ENCODE results near the gene CCDC47.

The CCDC47 gene

GRCh38 chr17:63698381-63698885 lies 75.0 kb downstream of the CCDC47 start:
- no peak for DNase-seq (ENCODE audit: low read depth)

DNA sequence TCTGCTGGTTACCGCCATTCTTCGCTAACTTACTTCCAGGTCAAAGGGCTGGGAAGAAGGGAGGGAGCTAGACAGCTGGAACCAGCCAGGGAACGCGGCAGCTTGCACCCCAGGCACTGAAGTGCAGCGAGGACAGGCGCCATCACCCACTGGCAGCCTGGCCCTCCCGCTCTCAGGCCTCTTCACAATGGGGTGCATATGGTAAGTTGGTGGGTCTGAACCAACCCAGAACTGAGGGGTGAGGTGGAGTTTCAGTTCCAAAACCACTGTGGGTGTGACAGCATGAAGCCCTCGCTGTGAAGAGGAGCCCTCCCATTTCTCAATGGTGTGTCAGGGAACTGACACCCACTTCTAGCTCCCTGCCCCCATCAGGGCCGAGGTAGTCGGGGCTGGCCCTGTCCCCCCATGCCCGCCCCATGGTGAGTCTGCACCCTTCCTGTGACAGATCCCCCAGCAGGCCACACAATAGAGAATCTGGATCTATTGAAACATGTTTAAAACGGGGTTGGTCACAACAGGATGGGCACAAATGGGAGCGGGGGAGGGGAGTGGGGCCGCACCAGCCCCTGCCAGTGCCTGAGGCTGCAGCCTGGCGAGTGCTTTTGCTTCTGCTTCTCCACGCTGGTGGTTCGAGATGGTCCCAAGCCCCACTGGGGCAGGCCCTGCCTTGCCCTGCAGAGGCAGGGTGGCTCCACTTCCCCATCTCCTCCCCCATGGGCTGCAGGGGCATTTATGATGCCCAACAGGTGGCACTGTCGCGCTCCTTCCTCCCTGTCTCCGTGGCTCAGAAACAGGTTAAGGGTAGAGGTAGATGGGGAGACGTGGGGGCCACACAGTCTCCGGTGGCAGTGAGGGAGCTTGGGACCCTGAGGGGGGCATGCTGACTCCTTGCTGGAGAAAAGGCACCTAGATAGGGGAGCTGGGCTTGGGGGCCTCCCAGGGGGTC lies 75.8 kb downstream of the CCDC47 start:
- no peak for DNase-seq (ENCODE audit: low read depth)

GRCh38 chr17:63696381-63696961 lies 76.9 kb downstream of the CCDC47 start:
- peak; percentile 36 for DNase-seq (ENCODE audit: low read depth)

DNA sequence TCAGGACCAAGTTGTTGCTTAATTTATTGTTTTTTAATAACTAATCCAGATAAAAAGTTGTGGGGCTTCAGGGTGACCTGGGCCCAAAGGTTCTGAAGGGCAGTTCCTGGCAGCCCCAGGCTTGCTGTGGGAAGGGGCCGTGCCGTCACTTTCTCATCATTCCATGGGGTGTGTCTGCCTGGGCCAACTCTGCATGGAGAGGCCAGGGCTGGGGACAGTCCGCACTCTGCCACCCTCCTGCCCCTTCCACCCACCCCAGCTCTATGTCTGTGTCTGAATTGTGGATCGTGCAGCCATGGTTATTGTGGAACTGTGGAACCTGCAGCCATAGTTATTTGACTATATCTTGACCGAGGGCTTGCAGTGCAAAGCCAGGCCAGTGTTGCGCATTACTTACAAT lies 77.5 kb downstream of the CCDC47 start:
- DNase-seq (ENCODE audit: low read depth) = no peak
